Left cardiac atrium (tissue), 4 donors: ENCODE data around the gene NEK9. TPM values are rescaled to one million over a fixed set of nuclear protein-coding genes. Genes with fewer than 3 reads are reported as not detected.

ENCODE experiments used
- ATAC-seq, 2 donors: fragments of 200-7000 bp; cut with Tn5 transposase; one replicate each; pipeline ENCODE4 v1.9.1; 2020; ENCODE audit warnings: mild to moderate bottlenecking in 2 of 2, moderate library complexity in 2 of 2
- DNase-seq: peaks from one replicate; pipeline ENCODE4 v3.0.0-alpha.2; 2020
- intact Hi-C, 2 donors: fragments of 100-400 bp; cut with DNase I; formaldehyde crosslinking; loops; one replicate each; pipeline versions ENCODE4 v1.14.1 to v1.15.1; 2022 to 2023
- total RNA-seq, 2 donors: library from RNA; stranded (reverse); fragmentation: NEBNext Ultra II Directional; extraction: Animal tissue kit (Norgen Biotek cat#: 25700); gene quantifications; one replicate each; pipeline ENCODE4 v1.2.1, GENCODE V29; 2021
- donor health status: DM: no; HTN: yes; CAD: no.
- donor health status: DM: no; HTN: yes; CAD: no; lungs with severe emphysema.
- donor health status: DM: yes; HTN: yes; CAD: no.
- donor health status: Dilated cardiomyopathy.

Gene NEK9
- total RNA-seq, 2 donors from 2014 or later = 89.1 to 102 TPM

GRCh38 chr14:75121552-75121951, 5.3 kb downstream of the NEK9 start:
- ATAC-seq = no peak
- no peak for DNase-seq
- intact Hi-C loops = no loop called here

- intact Hi-C loops = no loop called here
- no peak for DNase-seq
- no peak for ATAC-seq
Measured at GRCh38 chr14:75120541-75121291, 6.1 kb downstream of the NEK9 start.

DNA sequence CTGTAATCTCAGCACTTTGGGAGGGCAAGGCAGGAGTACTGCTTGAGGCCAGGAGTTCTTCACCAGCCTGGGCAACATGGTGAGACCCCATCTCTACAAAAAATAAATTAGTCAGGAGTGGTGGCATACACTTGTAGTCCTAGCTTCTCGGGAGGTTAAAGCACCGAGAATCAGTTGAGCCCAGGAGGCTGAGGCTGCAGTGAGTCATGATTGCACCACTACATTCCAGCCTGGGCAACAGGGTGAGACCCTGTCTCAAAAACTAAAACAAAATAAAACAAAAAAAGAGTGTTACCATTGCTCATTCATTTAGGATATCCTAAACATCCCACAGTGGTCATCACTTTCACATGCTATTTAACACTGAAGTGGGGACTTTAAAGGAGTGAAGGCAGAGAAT, 7.8 kb downstream of the NEK9 start:
- intact Hi-C loops = no loop called here
- no peak for DNase-seq
- no peak for ATAC-seq

DNA sequence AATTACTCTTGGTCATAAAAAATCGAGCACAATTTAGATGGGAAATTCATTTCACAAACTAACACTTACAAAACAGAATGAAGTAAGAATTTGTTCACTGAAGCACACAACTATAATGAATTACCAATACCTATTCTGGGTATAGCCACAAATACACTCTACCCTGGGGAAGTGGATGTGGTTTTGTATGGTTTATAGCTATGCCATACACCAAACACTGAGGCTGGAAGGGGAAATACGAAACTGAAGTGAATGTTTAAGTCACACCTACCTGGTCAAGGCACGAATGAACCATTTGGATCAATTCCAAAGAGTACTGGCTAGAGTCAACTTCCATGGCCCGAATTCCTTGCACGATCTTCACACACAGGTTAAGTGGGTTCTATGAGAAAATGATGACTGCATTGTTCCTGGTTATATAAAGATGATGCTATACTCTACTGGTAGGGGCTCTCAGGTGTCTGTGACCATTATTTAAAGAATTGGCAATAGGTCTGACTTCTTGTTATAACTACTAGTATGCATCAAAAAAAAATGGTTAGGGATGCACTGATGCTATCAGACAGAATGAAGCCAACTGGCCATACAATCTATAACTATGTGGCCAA, 12.8 kb downstream of the NEK9 start:
- intact Hi-C loops = no loop called here
- no peak for DNase-seq
- ATAC-seq = no peak

GRCh38 chr14:75109877-75110276, 17.0 kb downstream of the NEK9 start:
- DNase-seq (no peak), ATAC-seq (no peak)
- intact Hi-C loops = no loop called here

DNA sequence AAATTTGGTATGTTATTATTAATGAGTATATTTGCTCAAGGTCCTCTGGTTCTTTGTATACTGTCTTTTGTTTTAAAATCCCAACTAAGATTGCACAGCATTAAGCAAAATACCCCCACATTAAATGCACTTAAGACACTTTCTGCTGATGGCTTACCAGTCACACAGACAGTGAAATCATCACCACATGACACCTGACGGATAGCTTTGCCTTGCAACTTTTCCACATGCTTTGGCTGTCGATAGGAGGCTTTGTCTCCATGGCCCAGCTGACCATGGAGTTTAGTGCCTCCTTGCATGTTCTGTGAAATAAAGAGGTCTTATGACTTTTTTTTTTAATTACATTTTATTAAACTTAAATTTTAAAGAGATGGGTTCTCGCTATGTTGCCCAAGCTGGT, 19.7 kb downstream of the NEK9 start:
- DNase-seq = no peak
- no peak for ATAC-seq
- intact Hi-C loops = no loop called here

DNA sequence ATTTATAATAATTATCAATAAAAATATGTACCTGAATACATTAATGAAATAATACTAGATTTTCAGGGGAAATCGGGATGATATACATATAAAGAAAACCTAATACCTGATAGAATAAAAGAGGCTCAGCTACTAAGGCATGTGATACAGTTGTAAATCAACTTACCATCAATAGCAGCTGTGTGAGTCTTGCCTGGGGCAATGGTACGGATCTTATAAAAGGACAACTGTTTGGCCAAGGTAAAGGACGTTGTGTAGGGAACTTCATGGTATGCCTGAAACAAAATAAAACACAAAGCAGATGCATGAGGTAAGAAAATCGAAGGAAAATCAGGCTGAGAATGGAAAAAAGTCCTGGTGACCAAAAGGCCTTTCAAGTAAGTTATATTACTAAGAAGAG, 25.4 kb downstream of the NEK9 start:
- no peak for ATAC-seq
- intact Hi-C loops = no loop called here
- no peak for DNase-seq

GRCh38 chr14:75098682-75099081, 28.2 kb downstream of the NEK9 start:
- DNase-seq = no peak
- no peak for ATAC-seq
- intact Hi-C loops = no loop called here

DNA sequence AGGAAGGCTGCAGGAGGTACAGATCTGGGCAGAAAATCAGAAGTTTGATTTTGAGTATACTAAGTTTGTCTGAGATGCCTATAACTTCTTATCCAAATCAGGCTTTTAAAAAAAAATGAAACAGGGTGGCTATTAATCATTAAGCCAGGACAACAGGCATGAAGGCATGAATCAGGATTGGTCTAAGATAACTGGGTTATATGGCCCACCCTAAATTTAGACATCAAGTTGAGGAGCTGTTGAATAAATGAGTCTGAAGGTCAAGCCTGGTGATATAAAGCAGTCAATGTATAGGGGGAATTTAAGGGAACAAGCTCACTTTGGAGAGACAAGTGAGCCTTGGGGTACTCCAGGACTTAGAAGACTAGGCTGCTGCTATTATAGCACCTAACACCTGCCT, 28.6 kb downstream of the NEK9 start:
- DNase-seq = no peak
- intact Hi-C loops = no loop called here
- no peak for ATAC-seq

DNA sequence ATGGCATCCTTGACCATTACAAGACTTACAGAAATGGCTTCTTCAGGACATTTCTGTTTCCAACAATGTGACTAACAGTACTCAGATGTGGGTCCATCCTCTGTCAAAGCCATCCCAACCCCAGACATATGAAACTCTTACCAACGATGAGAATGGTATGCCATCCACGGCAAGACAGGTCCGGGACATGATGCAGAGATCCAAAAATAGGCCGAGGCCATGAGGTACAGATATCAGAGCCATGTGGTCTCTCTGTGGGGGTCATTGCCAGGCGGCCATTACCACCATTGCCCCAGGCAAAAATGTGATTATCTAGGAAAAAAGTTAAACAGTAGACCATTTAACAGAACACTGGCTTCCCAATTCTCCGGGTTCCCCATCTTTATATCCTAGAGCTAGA, 29.9 kb downstream of the NEK9 start:
- DNase-seq = no peak
- ATAC-seq = peak in 1 of 2 donors; percentile 54
- intact Hi-C loops = no loop called here

DNA sequence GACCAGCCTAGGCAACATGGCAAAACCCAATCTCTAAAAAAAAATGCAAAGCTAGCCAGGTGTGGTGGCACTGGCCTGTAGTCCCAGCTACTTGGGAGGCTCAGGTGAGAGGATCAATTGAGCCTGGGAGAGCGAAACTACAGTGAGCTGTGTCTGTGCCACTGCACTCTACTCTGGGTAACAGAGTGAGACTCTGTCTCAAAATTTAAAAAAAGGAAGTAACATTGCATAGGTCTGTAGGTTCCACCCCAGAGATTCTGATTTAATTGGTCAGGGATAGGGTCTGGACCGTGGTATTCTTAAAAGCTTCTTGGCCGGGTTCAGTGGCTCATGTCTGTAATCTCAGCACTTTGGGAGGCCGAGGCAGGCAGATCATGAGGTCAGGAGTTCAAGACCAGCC, 31.2 kb downstream of the NEK9 start:
- intact Hi-C loops = no loop called here
- DNase-seq (no peak), ATAC-seq (no peak)

- DNase-seq (no peak), ATAC-seq (no peak)
- intact Hi-C loops = no loop called here
Measured at GRCh38 chr14:75094896-75095295, 32.0 kb downstream of the NEK9 start.

DNA sequence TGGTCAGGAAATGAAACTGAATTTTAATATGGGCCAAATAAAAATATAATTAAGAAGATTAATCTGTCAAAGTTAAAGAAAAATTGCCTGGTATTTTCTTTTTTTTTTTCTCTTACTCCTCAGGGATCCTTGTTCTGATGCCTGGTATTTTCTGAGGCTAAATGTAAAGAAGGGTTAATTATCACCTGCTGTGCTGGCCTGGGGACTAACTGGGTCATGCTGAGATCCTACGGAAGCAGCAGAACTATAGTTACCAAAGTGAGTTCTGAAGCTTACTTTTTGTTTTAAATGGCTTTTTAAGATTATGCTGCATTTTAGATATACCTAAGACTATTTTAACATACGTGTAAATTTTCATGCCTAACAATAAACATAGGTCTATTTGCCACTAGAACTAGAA, 34.1 kb downstream of the NEK9 start:
- intact Hi-C loops = no loop called here
- ATAC-seq (no peak), DNase-seq (no peak)

DNA sequence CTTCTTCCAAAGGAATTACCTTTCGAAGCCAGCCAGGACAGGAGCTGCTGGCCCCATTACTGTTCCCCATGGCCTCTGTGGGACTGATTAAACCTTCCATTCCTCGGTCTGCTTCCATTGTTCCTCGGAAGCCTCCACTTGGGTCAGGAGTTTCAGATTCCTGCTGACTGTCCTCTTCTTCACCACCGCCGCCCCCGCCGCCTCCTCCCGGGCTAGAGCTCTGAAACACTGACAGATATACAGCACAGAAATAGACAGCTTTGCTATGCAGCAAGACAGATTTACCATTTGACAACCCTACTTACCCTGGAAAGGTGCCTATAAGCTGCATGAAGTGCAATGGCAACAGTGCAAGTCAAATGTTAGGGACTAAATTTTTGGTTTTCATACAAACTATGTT, 35.6 kb downstream of the NEK9 start:
- DNase-seq (no peak), ATAC-seq (no peak)
- intact Hi-C loops = no loop called here

DNA sequence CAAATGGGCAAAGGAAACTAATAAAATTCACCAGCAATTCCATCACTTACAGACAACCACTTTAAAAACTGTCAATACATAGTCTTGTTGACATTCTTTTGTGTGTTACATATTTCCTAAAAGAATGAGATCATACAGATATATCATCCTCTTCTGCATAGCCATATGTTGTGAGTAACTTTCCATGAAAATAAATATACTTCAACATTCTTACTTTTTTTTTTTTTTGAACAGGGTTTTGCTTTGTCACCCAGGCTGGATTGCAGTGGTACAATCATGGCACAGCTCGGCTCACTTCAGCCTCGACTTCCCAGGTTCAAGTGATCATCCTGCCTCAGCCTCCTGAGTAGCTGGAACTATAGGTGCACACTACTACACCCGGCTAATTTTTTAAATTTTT, 36.5 kb downstream of the NEK9 start:
- DNase-seq = no peak
- intact Hi-C loops = no loop called here
- no peak for ATAC-seq

- DNase-seq (no peak), ATAC-seq (peak; percentile 74 to 76)
- intact Hi-C loops = loop anchor here (5.0 to 10.0 kb wide), 2 partner anchors 144 to 226 kb away; no protein-coding TSS in a partner anchor
Measured at GRCh38 chr14:75088566-75089373, 38.1 kb downstream of the NEK9 start.

GRCh38 chr14:75088153-75088552, 38.7 kb downstream of the NEK9 start:
- DNase-seq (no peak), ATAC-seq (no peak)
- intact Hi-C loops = loop anchor here (5.0 to 10.0 kb wide), 2 partner anchors 143 to 226 kb away; no protein-coding TSS in a partner anchor

DNA sequence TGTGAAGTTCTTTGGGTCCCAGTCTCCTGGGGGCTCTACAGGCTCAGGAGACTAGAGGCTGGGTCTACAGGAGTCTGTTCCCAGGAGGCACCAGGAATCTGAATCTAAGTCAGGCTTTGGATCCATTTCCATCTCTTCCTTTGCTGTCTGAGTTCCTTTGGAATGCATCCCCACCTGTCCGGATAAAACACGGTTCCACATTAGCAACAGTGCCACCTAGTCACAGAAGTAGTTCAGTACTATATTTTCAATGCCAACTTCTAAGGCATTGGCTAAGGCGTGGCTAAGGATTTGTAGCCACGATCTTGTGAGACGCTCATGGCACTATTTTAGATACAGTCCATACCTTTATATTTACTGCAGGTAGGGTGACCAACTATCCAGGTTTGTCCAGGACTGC, 42.3 kb downstream of the NEK9 start:
- ATAC-seq = no peak
- DNase-seq = no peak
- intact Hi-C loops = loop anchor here (10.0 kb wide), 1 partner anchor 140 kb away; no protein-coding TSS in a partner anchor

DNA sequence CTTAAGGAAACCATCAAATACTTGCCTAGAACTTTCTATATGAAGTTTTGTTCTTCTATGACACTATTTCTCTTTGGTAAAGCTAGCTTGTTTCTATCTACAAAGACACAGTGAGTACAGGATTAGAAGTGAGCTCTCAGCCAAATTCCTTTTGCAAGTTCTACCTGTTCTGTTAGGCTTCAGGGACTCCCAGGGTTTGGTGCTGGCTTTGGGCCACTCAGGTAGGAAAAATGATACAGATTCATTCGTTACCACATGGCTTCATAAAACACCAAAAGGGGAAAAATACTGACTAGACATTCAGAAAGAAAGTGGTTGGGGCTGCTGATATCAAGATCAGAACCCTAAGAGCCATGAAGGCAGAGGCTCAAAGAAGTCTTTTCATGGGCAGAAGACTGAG, 43.6 kb downstream of the NEK9 start:
- DNase-seq = no peak
- intact Hi-C loops = loop anchor here (2.0 to 10.0 kb wide), 2 partner anchors 138 to 170 kb away; no protein-coding TSS in a partner anchor
- ATAC-seq = no peak

- intact Hi-C loops = loop anchor here (2.0 to 10.0 kb wide), 2 partner anchors 137 to 169 kb away; no protein-coding TSS in a partner anchor
- no peak for ATAC-seq
- no peak for DNase-seq
Measured at GRCh38 chr14:75081660-75082229, 45.1 kb downstream of the NEK9 start.
